H1 (cell line): ENCODE data around the gene ZFR. TPM values are rescaled to one million over a fixed set of nuclear protein-coding genes. Genes with fewer than 3 reads are reported as not detected.

Experiments
- CTCF ChIA-PET: fragments of 300-600 bp; sonication (Branson Sonifier 250); formaldehyde crosslinking; loops from one replicate; lab custom pipeline; 2021; ENCODE audit not compliant: partially characterized antibody; lab: Charles Lee
- POLR2A ChIA-PET: fragments of 300-600 bp; sonication (Branson Sonifier 250); formaldehyde crosslinking; loops from one replicate; lab custom pipeline; 2021; ENCODE audit warnings: inconsistent platforms; ENCODE audit not compliant: partially characterized antibody; lab: Charles Lee
- DNase-seq, 2 experiments: peaks; one replicate each; pipeline versions ENCODE4 v3.0.0 to v3.0.0-alpha.2; 2010 to 2022; ENCODE audit warnings: low spot score in 2 of 2, low read depth in 1 of 2, mixed read lengths in 1 of 2
- FAIRE-seq: peaks from 2 replicates; lab custom pipeline; 2011; peaks lifted over from hg19 to GRCh38; lab: Jason Lieb, UNC
- H2AFZ ChIP-seq: 2 replicates; pipeline ENCODE4 v1.8.1; 2012; ENCODE audit warnings: low read length, inconsistent platforms
- H2AK5ac ChIP-seq: 2 replicates; pipeline ENCODE4 v1.6.1; 2013; ENCODE audit warnings: low read depth, low read length
- H2BK120ac ChIP-seq: replicated peaks from 2 replicates; pipeline ENCODE3; 2013; ENCODE audit warnings: low read depth, low read length, inconsistent platforms
- H2BK12ac ChIP-seq: 2 replicates; pipeline ENCODE4 v1.6.1; 2013; ENCODE audit warnings: low read depth, low read length
- H2BK15ac ChIP-seq: 2 replicates; pipeline ENCODE4 v1.6.1; 2013; ENCODE audit warnings: low read length
- H2BK20ac ChIP-seq: 2 replicates; pipeline ENCODE4 v1.6.1; 2013; ENCODE audit warnings: low read length
- H2BK5ac ChIP-seq: 2 replicates; pipeline ENCODE4 v1.6.1; 2013; ENCODE audit warnings: low read depth, low read length
- H3K14ac ChIP-seq: 2 replicates; pipeline ENCODE4 v1.6.1; 2013; ENCODE audit warnings: inconsistent platforms; ENCODE audit not compliant: insufficient read length
- H3K18ac ChIP-seq: 2 replicates; pipeline ENCODE4 v1.6.1; 2013; ENCODE audit warnings: low read length; ENCODE audit errors: extremely low read depth
- H3K23ac ChIP-seq: 2 replicates; pipeline ENCODE4 v1.6.1; 2013; ENCODE audit warnings: inconsistent platforms; ENCODE audit not compliant: insufficient read length
- H3K23me2 ChIP-seq: 2 replicates; pipeline ENCODE4 v1.6.1; 2013; ENCODE audit warnings: low read depth, low read length
- H3K27ac ChIP-seq: 2 replicates; pipeline ENCODE4 v1.6.1; 2011; ENCODE audit warnings: low read depth, low read length, inconsistent platforms
- H3K27me3 ChIP-seq, 4 experiments: replicated peaks in 1 of 4; 1 replicate in 1 of 4; 2 replicates in 3 of 4; pipeline versions ENCODE4 v1.6.1 to v1.8.1; 2011 to 2013; ENCODE audit warnings: low read length in 3 of 4, mild to moderate bottlenecking in 3 of 4, inconsistent platforms in 2 of 4, mixed read lengths in 2 of 4, moderate library complexity in 1 of 4; ENCODE audit not compliant: control insufficient read depth in 3 of 4, insufficient read depth in 3 of 4; ENCODE audit errors: extremely low read depth in 1 of 4
- H3K36me3 ChIP-seq, 4 experiments: 2 replicates each; pipeline versions ENCODE4 v1.6.1 to v1.8.1; 2011 to 2013; ENCODE audit warnings: mild to moderate bottlenecking in 4 of 4, low read length in 3 of 4, moderate library complexity in 2 of 4, control low read depth in 1 of 4, inconsistent platforms in 1 of 4; ENCODE audit not compliant: insufficient read depth in 4 of 4, control insufficient read depth in 2 of 4
- H3K4ac ChIP-seq: replicated peaks from 2 replicates; pipeline ENCODE3; 2013; ENCODE audit warnings: low read length, low read depth, mixed read lengths, inconsistent platforms; ENCODE audit not compliant: insufficient read length
- H3K4me1 ChIP-seq, 4 experiments: replicated peaks in 1 of 4; 1 replicate in 1 of 4; 2 replicates in 3 of 4; pipeline versions ENCODE4 v1.6.1 to v1.8.1; 2011 to 2013; ENCODE audit warnings: low read length in 3 of 4, inconsistent platforms in 2 of 4, mixed read lengths in 1 of 4; ENCODE audit not compliant: insufficient read depth in 4 of 4, control insufficient read depth in 3 of 4
- H3K4me2 ChIP-seq, 2 experiments: 2 replicates each; pipeline versions ENCODE4 v1.6.1 to v1.8.1; 2011 to 2013; ENCODE audit warnings: low read depth in 2 of 2, low read length in 2 of 2, control low read depth in 1 of 2, inconsistent platforms in 1 of 2, mild to moderate bottlenecking in 1 of 2; ENCODE audit not compliant: insufficient read depth in 1 of 2
- H3K4me3 ChIP-seq, 4 experiments: fragments of 200-600, 300-600 bp in 1 of 4; sonication (generic), shearing (Covaris generic), sonication (Bioruptor Twin) in 1 of 4; 2 replicates each; pipeline versions ENCODE4 v1.5.1 to v1.8.1; 2011 to 2016; ENCODE audit warnings: low read length in 4 of 4, low read depth in 3 of 4, control low read depth in 2 of 4, inconsistent platforms in 2 of 4, mild to moderate bottlenecking in 2 of 4, mixed read lengths in 1 of 4, moderate library complexity in 1 of 4; ENCODE audit not compliant: insufficient read depth in 2 of 4; ENCODE audit errors: extremely low read depth in 1 of 4
- H3K56ac ChIP-seq: replicated peaks from 2 replicates; pipeline ENCODE3; 2013; ENCODE audit warnings: low read depth, mild to moderate bottlenecking, mixed read lengths, low read length, inconsistent platforms; ENCODE audit not compliant: insufficient read length
- H3K79me1 ChIP-seq: 2 replicates; pipeline ENCODE4 v1.6.1; 2013; ENCODE audit warnings: low read depth, low read length, control low read depth
- H3K79me2 ChIP-seq, 2 experiments: 2 replicates each; pipeline versions ENCODE4 v1.6.1 to v1.8.1; 2012 to 2013; ENCODE audit warnings: low read length in 2 of 2, mild to moderate bottlenecking in 2 of 2, inconsistent platforms in 1 of 2; ENCODE audit not compliant: insufficient read depth in 2 of 2, control insufficient read depth in 1 of 2
- H3K9ac ChIP-seq, 4 experiments: replicated peaks in 1 of 4; 1 replicate in 1 of 4; 2 replicates in 3 of 4; pipeline versions ENCODE4 v1.6.1 to v1.8.1; 2011 to 2013; ENCODE audit warnings: low read depth in 3 of 4, low read length in 3 of 4, control low read depth in 2 of 4, mild to moderate bottlenecking in 2 of 4, moderate library complexity in 2 of 4, inconsistent platforms in 1 of 4; ENCODE audit errors: extremely low read depth in 1 of 4
- H3K9me3 ChIP-seq, 2 experiments: 2 replicates each; pipeline versions ENCODE4 v1.6.1 to v1.8.1; 2012 to 2013; ENCODE audit warnings: mild to moderate bottlenecking in 2 of 2, moderate library complexity in 2 of 2, control low read depth in 1 of 2, inconsistent platforms in 1 of 2, low read depth in 1 of 2, low read length in 1 of 2, mixed read lengths in 1 of 2; ENCODE audit not compliant: insufficient read depth in 2 of 2
- H4K20me1 ChIP-seq, 2 experiments: replicated peaks in 1 of 2; 2 replicates each; pipeline versions ENCODE3 to v1.8.1; 2011 to 2013; ENCODE audit warnings: inconsistent platforms in 2 of 2, low read length in 2 of 2, mild to moderate bottlenecking in 1 of 2; ENCODE audit not compliant: insufficient read depth in 2 of 2, control insufficient read depth in 1 of 2
- H4K5ac ChIP-seq: 2 replicates; pipeline ENCODE4 v1.6.1; 2013; ENCODE audit warnings: low read length, low read depth, mixed read lengths, inconsistent platforms; ENCODE audit not compliant: insufficient read length
- H4K8ac ChIP-seq: 2 replicates; pipeline ENCODE4 v1.8.0; 2013; ENCODE audit warnings: mild to moderate bottlenecking, moderate library complexity, low read length, inconsistent platforms; ENCODE audit not compliant: insufficient read depth; ENCODE audit errors: extremely low read depth
- H4K91ac ChIP-seq: replicated peaks from 2 replicates; pipeline ENCODE3; 2013; ENCODE audit warnings: low read length, mixed read lengths, inconsistent platforms; ENCODE audit not compliant: insufficient read length
- ASH2L ChIP-seq: fragments of 200-600, 300-600 bp; sonication (generic); IDR thresholded peaks from one replicate; pipeline ENCODE4 v1.7.1; 2017; ENCODE audit warnings: low read length
- CREB1 ChIP-seq: IDR thresholded peaks from 2 replicates; pipeline ENCODE4 v1.6.1; 2012; ENCODE audit warnings: inconsistent platforms
- JUN ChIP-seq: IDR thresholded peaks from 2 replicates; pipeline ENCODE4 v1.6.1; 2011; ENCODE audit warnings: low read depth, mild to moderate bottlenecking, improper control_type of control experiment, low read length
- KDM4A ChIP-seq: IDR thresholded peaks from one replicate; pipeline ENCODE4 v1.7.1; 2012; ENCODE audit warnings: low read depth, mild to moderate bottlenecking, moderate library complexity, low read length, inconsistent platforms; ENCODE audit not compliant: severe bottlenecking
- KDM5A ChIP-seq: fragments of 200-600 bp; IDR thresholded peaks from 2 replicates; pipeline ENCODE4 v1.7.1; 2012; ENCODE audit warnings: mild to moderate bottlenecking, low read length, inconsistent platforms, mixed read lengths
- SIRT6 ChIP-seq: IDR thresholded peaks from one replicate; pipeline ENCODE4 v1.7.1; 2012; ENCODE audit warnings: low read length, inconsistent platforms
- SP4 ChIP-seq: IDR thresholded peaks from 2 replicates; pipeline ENCODE4 v1.6.1; 2012; ENCODE audit warnings: low read length, inconsistent platforms
- USF2 ChIP-seq: IDR thresholded peaks from 2 replicates; pipeline ENCODE4 v1.6.1; 2011; ENCODE audit warnings: low read length, improper control_type of control experiment
- YY1 ChIP-seq: IDR thresholded peaks from 2 replicates; pipeline ENCODE4 v1.6.1; 2011; ENCODE audit warnings: low read depth, mild to moderate bottlenecking, low read length
- WGBS, 2 experiments: shearing (Covaris generic) in 1 of 2; methylation state at CpG; one replicate each; pipeline versions ENCODE4 v1.1.6 to v1.1.7; 2013 to 2015; ENCODE audit warnings: low lambda C conversion rate in 2 of 2, mixed read lengths in 2 of 2, inconsistent platforms in 1 of 2, low coverage in 1 of 2, missing lambda C conversion rate in 1 of 2; ENCODE audit not compliant: insufficient replicate concordance in 2 of 2, insufficient coverage in 1 of 2, insufficient read length in 1 of 2; ENCODE audit errors: extremely low coverage in 1 of 2, missing lambda C conversion rate in 1 of 2; 5-methylcytosine and 5-hydroxymethylcytosine counted together
- polyA plus RNA-seq, 7 experiments: library from polyadenylated mRNA; depleted of rRNA in 3 of 7; stranded (reverse) in 5 of 7; unstranded in 2 of 7; fragments of >200 nt in 5 of 7; fragments of 200-250 nt in 2 of 7; gene quantifications; 1 replicate in 5 of 7; 2 replicates in 1 of 7; 4 replicates in 1 of 7; pipeline versions ENCODE4 v1.2.1 to v1.2.3, GENCODE V29; 2011 to 2013; ENCODE audit warnings: missing spikeins in 2 of 7, mixed read lengths in 2 of 7
- total RNA-seq: library from RNA; stranded (reverse); fragmentation: NEBNext Ultra II Directional; extraction: Animal tissue kit (Norgen Biotek cat#: 25700); gene quantifications from 2 replicates; pipeline ENCODE4 v1.2.1, GENCODE V29; 2021

Gene ZFR
- total and polyA plus RNA-seq, 2 of the 8 experiments (the other 6 are each of a cell fraction or from before 2014, with no cell fraction given), result 68.8 to 92.7 TPM

GRCh38 chr5:32332361-32332760, 112.2 kb downstream of the ZFR start:
- no peak for FAIRE-seq
- no peaks in the 10 kb centered on the region for H4K20me1 ChIP-seq
- no peak overlapping the region for H2BK20ac ChIP-seq
- WGBS, 2 experiments, result 100% methylated on average over 1 of the region's 1 CpG; no CpG with 5 or more reads in 1 of the 2 experiments
- H3K18ac ChIP-seq, result no peak overlapping the region
- H2BK120ac ChIP-seq, result no peak overlapping the region
- H3K9ac ChIP-seq, result no peak overlapping the region
- H3K4me1 ChIP-seq, result no peaks in the 10 kb centered on the region
- no peak overlapping the region for H2BK5ac ChIP-seq
- no peak overlapping the region for H3K4ac ChIP-seq
- H3K23me2 ChIP-seq, result no peaks in the 10 kb centered on the region
- H2AK5ac ChIP-seq, result no peak overlapping the region
- H3K79me2 ChIP-seq, result no peaks in the 10 kb centered on the region
- no peak for DNase-seq
- H3K36me3 ChIP-seq, result no peaks in the 10 kb centered on the region
- no peak overlapping the region for H3K4me2 ChIP-seq
- no peaks in the 10 kb centered on the region for H3K27me3 ChIP-seq
- ChIA-PET CTCF (interaction anchor here (0.6 to 8.0 kb wide), 2 partner anchors 68 to 101 kb away, joined by 3 to 117 read pairs; no protein-coding TSS in a partner anchor), POLR2A (no interaction called here)
- H3K4me3 ChIP-seq, result no peak overlapping the region
- peaks cover 0 to 4% of the 10 kb centered on the region in 2 experiments; a peak in 1 of 4 replicates for H3K9me3 ChIP-seq
- H2AFZ ChIP-seq, result no peak overlapping the region
- no peak overlapping the region for H3K56ac ChIP-seq
- H3K23ac ChIP-seq, result no peak overlapping the region
- H4K5ac ChIP-seq, result no peak overlapping the region
- no peak overlapping the region for H2BK15ac ChIP-seq
- no peak overlapping the region for H3K14ac ChIP-seq
- H4K91ac ChIP-seq, result no peak overlapping the region
- H2BK12ac ChIP-seq, result no peak overlapping the region
- H3K27ac ChIP-seq, result no peak overlapping the region
- no peak overlapping the region for H4K8ac ChIP-seq
- no peaks in the 10 kb centered on the region for H3K79me1 ChIP-seq
- TF ChIP-seq USF2 (no peak), KDM5A (no peak), SIRT6 (no peak), ASH2L (no peak), YY1 (no peak), CREB1 (no peak), JUN (no peak), SP4 (no peak), KDM4A (no peak)
